CD4-positive, alpha-beta T cell (primary cell): ENCODE measurements around the gene NCKAP1. TPM values are rescaled to one million over a fixed set of nuclear protein-coding genes. Genes with fewer than 3 reads are reported as not detected.

Experiments
- ATAC-seq: fragments of 200-7000 bp; cut with Tn5 transposase; one replicate; pipeline ENCODE4 v1.10.0; 2022; ENCODE audit warnings: mild to moderate bottlenecking; ENCODE audit not compliant: poor library complexity
- CTCF ChIA-PET: fragments of 350-600 bp; sonication (Branson Sonifier 250); formaldehyde crosslinking; loops from one replicate; lab custom pipeline; 2021; ENCODE audit warnings: antibody characterized with exemption, inconsistent platforms; lab: Charles Lee
- POLR2A ChIA-PET: fragments of 350-600 bp; sonication (Branson Sonifier 250); formaldehyde crosslinking; loops from one replicate; lab custom pipeline; 2021; ENCODE audit warnings: antibody characterized with exemption, inconsistent platforms; lab: Charles Lee
- DNase-seq, 14 experiments: peaks; one replicate each; pipeline ENCODE4 v3.0.0-alpha.2; 2013 to 2020; ENCODE audit warnings: mixed read lengths in 2 of 14
- H3K27ac ChIP-seq, 2 donors: one replicate each; pipeline versions ENCODE4 v1.5.1 to v1.7.0; 2013; ENCODE audit warnings: low read length in 2 of 2, low read depth in 1 of 2, mild to moderate bottlenecking in 1 of 2
- H3K27me3 ChIP-seq, 2 experiments: 1 replicate in 1 of 2; 2 replicates in 1 of 2; pipeline versions ENCODE4 v1.6.1 to v1.7.0; 2013; ENCODE audit warnings: low read length in 2 of 2, control low read depth in 1 of 2, mild to moderate bottlenecking in 1 of 2, moderate library complexity in 1 of 2; ENCODE audit not compliant: insufficient read depth in 2 of 2, control insufficient read depth in 1 of 2
- H3K36me3 ChIP-seq: one replicate; pipeline ENCODE4 v1.6.1; 2013; ENCODE audit warnings: low read length, control low read depth; ENCODE audit not compliant: insufficient read depth
- H3K4me1 ChIP-seq: one replicate; pipeline ENCODE4 v1.6.1; 2013; ENCODE audit warnings: low read length, control low read depth; ENCODE audit not compliant: insufficient read depth
- H3K4me3 ChIP-seq: one replicate; pipeline ENCODE4 v1.5.1; 2013; ENCODE audit warnings: mild to moderate bottlenecking, low read length, moderate library complexity
- H3K9me3 ChIP-seq, 2 experiments: 1 replicate in 1 of 2; 2 replicates in 1 of 2; pipeline versions ENCODE4 v1.6.1 to v1.7.0; 2013; ENCODE audit warnings: low read length in 2 of 2, mild to moderate bottlenecking in 2 of 2, control low read depth in 1 of 2, moderate library complexity in 1 of 2; ENCODE audit not compliant: control insufficient read depth in 1 of 2, insufficient read depth in 1 of 2
- H3K27ac Mint-ChIP-seq: one replicate; pipeline ENCODE4 v1.8.0; 2020; ENCODE audit warnings: mixed read lengths
- H3K27me3 Mint-ChIP-seq: one replicate; pipeline ENCODE4 v1.8.0; 2021; ENCODE audit warnings: mixed read lengths
- H3K36me3 Mint-ChIP-seq: one replicate; pipeline ENCODE4 v1.8.0; 2021; ENCODE audit warnings: low read depth, mixed read lengths
- H3K4me1 Mint-ChIP-seq: one replicate; pipeline ENCODE4 v1.8.0; 2021; ENCODE audit warnings: low read depth, mixed read lengths
- H3K4me3 Mint-ChIP-seq: one replicate; pipeline ENCODE4 v1.8.0; 2020; ENCODE audit warnings: mild to moderate bottlenecking, mixed read lengths
- H3K9me3 Mint-ChIP-seq: one replicate; pipeline ENCODE4 v1.8.0; 2020; ENCODE audit warnings: mixed read lengths
- CTCF ChIP-seq: fragments of 200-600 bp; IDR thresholded peaks from one replicate; pipeline ENCODE4 v1.8.0; 2022; ENCODE audit warnings: antibody characterized with exemption, mild to moderate bottlenecking
- intact Hi-C, 2 experiments: fragments of 100-400 bp; cut with DNase I in 1 of 2; cut with micrococcal nuclease in 1 of 2; formaldehyde crosslinking; loops; one replicate each; pipeline versions ENCODE4 v1.15.1 to v1.9.0; 2023 to 2025; cut with DNase I, micrococcal nuclease
- total RNA-seq, 174 experiments: library from RNA in 2 of 174; stranded (reverse) in 2 of 174; gene quantifications; one replicate each; pipeline ENCODE4 v1.2.3 and lab custom pipeline; 2021 to 2026

The NCKAP1 gene
- total RNA-seq, 2 experiments from 2014 or later: 2.4 to 2.5 TPM

- intact Hi-C loops: loop anchor here in 1 of 2 experiments (10.0 kb wide), 1 partner anchor 189 kb away; no protein-coding TSS in a partner anchor
- no peak for TF ChIP-seq CTCF
Measured at GRCh38 chr2:182973441-182974352, 64.6 kb downstream of the NCKAP1 start.

GRCh38 chr2:182972548-182972942 is 65.7 kb downstream of the NCKAP1 start:
- Mint-ChIP-seq H3K27ac (no peak overlapping the region), H3K9me3 (no peaks in the 10 kb centered on the region), H3K4me1 (no peaks in the 10 kb centered on the region), H3K27me3 (no peaks in the 10 kb centered on the region), H3K4me3 (no peak overlapping the region), H3K36me3 (peaks cover 15% of the 10 kb centered on the region)
- no peak for TF ChIP-seq CTCF
- no peaks in the 10 kb centered on the region for H3K9me3 ChIP-seq
- H3K27ac ChIP-seq: no peak overlapping the region
- ChIA-PET POLR2A (no interaction called here), CTCF (no interaction called here)
- ATAC-seq: no peak
- no peaks in the 10 kb centered on the region for H3K27me3 ChIP-seq
- intact Hi-C loops: loop anchor here in 1 of 2 experiments (10.0 kb wide), 1 partner anchor 188 kb away; no protein-coding TSS in a partner anchor
- no peak for DNase-seq
- H3K4me3 ChIP-seq: no peak overlapping the region
- no peaks in the 10 kb centered on the region for H3K4me1 ChIP-seq
- H3K36me3 ChIP-seq: no peaks in the 10 kb centered on the region

More at GRCh38 chr2:182973441-182974352, 64.6 kb downstream of the NCKAP1 start:
- no peaks in the 10 kb centered on the region for H3K4me1 Mint-ChIP-seq
- H3K4me3 ChIP-seq: no peak overlapping the region
- DNase-seq (no peak), ATAC-seq (no peak)
- ChIA-PET POLR2A (interaction anchor here (0.5 kb wide), 1 partner anchor 782 kb away, joined by 4 read pairs; no protein-coding TSS in a partner anchor), CTCF (interaction anchor here (0.7 kb wide), 2 partner anchors 183 to 1972 kb away, joined by 4 to 5 read pairs; no protein-coding TSS in a partner anchor)
- no peak overlapping the region for H3K27ac Mint-ChIP-seq
- H3K9me3 ChIP-seq: no peaks in the 10 kb centered on the region
- no peak overlapping the region for H3K27ac ChIP-seq
- peaks cover 15% of the 10 kb centered on the region for H3K36me3 Mint-ChIP-seq
- H3K36me3 ChIP-seq: no peaks in the 10 kb centered on the region
- no peaks in the 10 kb centered on the region for H3K9me3 Mint-ChIP-seq
- no peaks in the 10 kb centered on the region for H3K4me1 ChIP-seq
- H3K27me3 ChIP-seq: no peaks in the 10 kb centered on the region
- no peaks in the 10 kb centered on the region for H3K27me3 Mint-ChIP-seq
- H3K4me3 Mint-ChIP-seq: no peak overlapping the region

GRCh38 chr2:182971820-182972547 is 66.3 kb downstream of the NCKAP1 start:
- no peak overlapping the region for H3K4me3 Mint-ChIP-seq
- Histone ChIP-seq H3K27ac (no peak overlapping the region), H3K36me3 (no peaks in the 10 kb centered on the region), H3K4me1 (no peaks in the 10 kb centered on the region), H3K27me3 (no peaks in the 10 kb centered on the region), H3K4me3 (no peak overlapping the region), H3K9me3 (no peaks in the 10 kb centered on the region)
- DNase-seq (no peak), ATAC-seq (no peak)
- intact Hi-C loops: loop anchor here in 1 of 2 experiments (10.0 kb wide), 1 partner anchor 187 kb away; no protein-coding TSS in a partner anchor
- no peak overlapping the region for H3K27ac Mint-ChIP-seq
- no peaks in the 10 kb centered on the region for H3K4me1 Mint-ChIP-seq
- H3K36me3 Mint-ChIP-seq: peaks cover 15% of the 10 kb centered on the region
- TF ChIP-seq CTCF: no peak
- CTCF ChIA-PET: interaction anchor here (0.7 kb wide), 1 partner anchor 1359 kb away, joined by 3 read pairs; no protein-coding TSS in a partner anchor
- POLR2A ChIA-PET: no interaction called here
- no peaks in the 10 kb centered on the region for H3K9me3 Mint-ChIP-seq
- H3K27me3 Mint-ChIP-seq: no peaks in the 10 kb centered on the region
